GM21515 (cell line): ENCODE measurements around the gene MKRN2OS.
"Not testable (repeated sequence)": the region's sequence is repeated elsewhere in the genome, so short reads cannot be mapped to it uniquely, and the experiment has no call there.

Experiments
- ATAC-seq: cut with Tn5 transposase; IDR thresholded peaks from one replicate; pipeline ENCODE4 v1.9.1; 2021; ENCODE audit not compliant: unreplicated experiment

Gene MKRN2OS

DNA sequence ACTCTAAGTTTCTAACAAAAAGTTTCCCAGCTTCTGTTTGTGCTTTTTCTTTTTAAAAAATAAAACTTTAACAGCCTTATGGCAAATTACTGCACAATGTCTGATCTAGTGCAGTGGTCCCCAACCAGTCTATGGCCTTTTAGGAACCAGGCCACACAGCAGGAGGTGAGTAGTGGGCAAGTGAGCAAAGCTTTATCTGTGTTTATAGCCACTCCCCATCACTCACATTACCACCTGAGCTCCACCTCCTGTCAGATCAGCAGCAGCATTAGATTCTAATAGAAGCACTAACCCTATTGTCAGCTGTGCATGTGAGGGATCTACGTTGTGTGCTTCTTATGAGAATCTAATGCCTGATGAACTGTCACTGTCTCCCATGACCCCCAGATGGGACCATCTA is 17.2 kb upstream of the MKRN2OS start:
- no peak for ATAC-seq

- no peak for ATAC-seq
Observed at GRCh38 chr3:12561397-12561796, 16.1 kb upstream of the MKRN2OS start.

DNA sequence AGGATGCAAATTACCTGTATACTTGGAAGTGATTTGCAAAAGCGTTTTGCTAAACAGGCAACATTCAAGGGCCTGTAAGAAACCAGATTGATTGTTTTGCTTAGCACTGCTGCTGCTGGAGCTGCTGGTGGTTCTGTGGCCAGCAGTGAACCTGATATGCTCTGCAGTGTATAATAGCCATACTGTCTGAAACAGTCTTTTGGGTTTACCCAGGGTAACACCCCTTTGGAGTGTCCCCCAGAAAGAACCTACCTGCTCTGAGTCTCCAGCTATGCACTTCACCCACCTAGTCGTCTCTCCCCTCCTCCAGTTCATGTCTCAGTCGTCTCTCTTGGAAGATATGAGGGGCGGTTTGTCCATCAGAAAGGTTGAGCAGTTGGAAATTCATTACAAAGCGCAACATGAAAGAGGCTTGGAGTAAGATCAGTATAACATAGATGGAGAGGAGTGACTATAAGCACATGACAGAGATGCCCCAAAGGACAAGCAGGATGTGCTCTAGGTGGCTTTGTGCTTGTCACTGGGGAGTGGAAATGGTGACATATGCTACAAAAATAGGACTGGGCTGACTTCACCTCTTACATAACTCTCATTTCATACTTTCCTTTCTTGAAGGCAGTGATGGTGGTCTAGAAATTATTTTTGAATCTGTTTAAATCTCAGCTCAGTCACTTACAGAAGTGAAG is 15.3 kb upstream of the MKRN2OS start:
- no peak for ATAC-seq

DNA sequence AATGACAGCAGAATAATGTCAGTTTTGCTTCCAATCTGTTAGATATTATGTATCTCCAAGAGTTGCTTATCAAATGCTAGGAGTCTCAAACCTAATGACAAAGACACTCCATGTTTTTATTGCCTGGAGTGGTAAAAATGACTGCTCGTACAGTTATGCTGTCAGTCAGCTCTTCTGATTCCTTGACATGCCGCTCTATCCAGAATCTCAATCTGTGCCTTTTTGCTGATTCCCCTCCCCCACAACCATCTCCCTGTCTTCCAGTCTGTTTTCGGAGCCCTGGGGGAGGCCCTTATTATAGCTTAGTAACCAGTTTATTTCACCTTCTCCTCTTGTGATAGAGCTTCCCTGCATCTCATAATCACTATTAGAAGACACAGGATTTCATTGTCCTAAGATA is 14.2 kb upstream of the MKRN2OS start:
- ATAC-seq = no peak

GRCh38 chr3:12558706-12559105 is 13.4 kb upstream of the MKRN2OS start:
- no peak for ATAC-seq

- ATAC-seq = no peak
Observed at GRCh38 chr3:12557473-12558100, 12.3 kb upstream of the MKRN2OS start.

- ATAC-seq = peak; percentile 84
Observed at GRCh38 chr3:12556690-12557472, 11.6 kb upstream of the MKRN2OS start, which contains the start of gene MKRN2. TSS of gene MKRN2 (plus strand) at chr3:12557087. CDS start at chr3:12557151, 64 bp downstream.

- peak; percentile 1 for ATAC-seq
Observed at GRCh38 chr3:12556314-12556689, 11.0 kb upstream of the MKRN2OS start.

DNA sequence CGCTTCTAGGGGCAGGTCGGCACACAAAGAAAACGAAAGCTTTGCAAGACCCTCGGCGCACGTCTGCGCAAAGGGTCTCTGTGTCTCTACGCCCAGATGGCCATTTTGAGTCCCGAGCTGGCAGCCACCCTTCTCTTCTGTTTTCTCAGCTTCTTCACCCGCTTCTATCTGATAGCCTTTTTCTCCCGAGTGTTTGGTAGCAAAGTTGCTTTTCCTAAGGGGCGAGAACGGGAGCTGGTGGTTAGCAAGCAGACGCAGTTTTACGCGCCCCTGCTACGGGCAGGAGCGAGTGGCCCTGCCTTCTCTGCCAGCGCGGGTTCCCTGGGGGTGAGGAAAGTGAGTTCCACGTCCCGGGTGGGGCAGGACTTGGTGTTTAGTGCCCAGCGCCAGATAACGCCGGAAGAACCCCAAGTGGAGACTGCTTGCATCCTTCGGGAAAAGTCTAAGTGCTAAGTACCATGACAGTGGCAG is 8.7 kb upstream of the MKRN2OS start:
- ATAC-seq = no peak

DNA sequence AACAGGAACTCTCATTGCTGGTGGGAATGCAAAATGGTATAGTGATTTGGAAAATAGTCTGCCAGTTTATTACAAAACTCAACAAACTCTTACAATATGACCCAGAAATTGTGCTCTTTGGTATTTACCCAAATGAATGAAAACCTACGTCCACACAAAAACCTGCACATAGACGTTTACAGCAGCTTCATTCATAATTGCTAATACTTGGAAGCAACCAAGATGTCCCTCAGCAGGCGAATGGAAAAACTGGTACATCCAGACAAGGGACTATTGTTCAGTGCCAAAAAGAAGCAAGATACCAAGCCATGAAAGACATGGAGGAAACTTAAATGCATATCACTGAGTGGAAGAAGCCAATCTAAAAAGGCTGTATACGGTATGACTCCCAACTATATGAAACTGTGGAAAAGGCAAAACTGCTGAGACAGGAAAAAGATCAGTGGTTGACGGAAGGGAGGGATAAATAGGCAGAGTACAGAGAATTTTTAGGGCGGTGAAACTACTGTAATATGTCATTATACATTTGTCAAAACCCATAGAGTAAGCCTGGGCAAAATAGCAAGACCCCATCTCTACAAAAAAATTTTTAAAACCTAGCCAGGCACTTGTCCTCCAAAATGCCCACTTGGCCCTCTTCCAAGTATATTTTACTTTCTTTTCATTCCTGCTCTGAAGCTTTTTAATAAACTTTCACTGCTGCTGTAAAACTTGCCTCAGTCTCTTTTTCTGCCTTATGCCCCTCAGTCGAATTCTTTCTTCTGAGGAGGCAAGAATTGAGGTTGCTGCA is 4.9 kb upstream of the MKRN2OS start:
- no peak for ATAC-seq

DNA sequence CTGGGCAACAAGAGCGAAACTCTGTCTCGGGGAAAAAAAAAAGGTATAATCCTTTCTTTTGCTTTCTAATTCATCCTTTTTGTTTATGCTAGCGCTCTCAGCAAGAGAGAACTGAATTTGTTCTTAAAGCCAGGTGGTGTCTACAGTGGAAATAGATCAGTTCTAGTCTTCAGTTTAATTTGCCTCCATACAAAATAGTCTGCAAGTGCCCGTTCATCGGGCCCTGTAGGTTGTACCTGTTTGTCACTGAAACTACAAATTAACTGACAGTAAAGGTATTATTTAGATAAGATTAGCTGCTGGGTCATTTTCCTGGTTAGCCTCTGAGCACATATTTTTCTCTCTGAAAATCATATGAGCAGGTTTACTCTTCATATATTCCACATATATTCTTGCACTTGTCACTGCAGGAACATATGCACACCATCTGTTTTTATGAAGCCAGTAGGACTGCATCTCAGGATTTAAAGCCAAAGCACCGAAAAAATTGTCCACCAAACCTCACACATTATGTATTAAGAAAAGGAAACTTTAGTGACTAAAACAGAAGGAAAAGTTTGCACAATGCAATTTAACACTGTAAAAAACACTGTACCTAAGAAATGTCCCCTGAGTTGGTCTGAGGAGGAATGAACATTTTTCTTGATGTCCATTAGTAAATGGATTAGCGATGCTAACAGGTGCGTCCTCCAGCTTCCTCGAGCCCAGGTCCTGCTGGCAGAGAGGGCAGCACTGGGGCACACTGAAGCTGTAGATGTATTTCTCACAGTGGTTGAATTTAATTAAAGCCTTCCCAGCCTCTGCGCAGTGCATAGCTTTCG is 437 bp downstream of the MKRN2OS start:
- ATAC-seq = no peak

DNA sequence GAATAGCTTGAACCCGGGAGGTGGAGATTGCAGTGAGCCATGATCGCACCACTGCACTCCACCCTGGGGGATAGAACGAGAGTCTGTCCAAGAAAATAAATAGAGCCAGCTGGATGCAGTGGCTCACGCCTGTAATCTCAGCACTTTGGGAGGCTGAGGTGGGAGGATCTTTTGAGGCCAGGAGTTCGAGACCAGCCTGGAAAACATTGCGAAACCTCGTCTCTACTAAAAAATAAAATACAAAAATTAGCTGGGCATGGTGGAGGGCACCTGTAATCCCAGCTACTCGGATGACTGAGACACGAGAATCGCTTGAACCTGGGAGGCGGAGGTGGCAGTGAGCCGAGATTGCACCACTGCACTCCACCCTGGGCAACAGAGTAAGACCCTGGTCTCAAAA is 1.8 kb downstream of the MKRN2OS start:
- ATAC-seq = not testable (repeated sequence)

DNA sequence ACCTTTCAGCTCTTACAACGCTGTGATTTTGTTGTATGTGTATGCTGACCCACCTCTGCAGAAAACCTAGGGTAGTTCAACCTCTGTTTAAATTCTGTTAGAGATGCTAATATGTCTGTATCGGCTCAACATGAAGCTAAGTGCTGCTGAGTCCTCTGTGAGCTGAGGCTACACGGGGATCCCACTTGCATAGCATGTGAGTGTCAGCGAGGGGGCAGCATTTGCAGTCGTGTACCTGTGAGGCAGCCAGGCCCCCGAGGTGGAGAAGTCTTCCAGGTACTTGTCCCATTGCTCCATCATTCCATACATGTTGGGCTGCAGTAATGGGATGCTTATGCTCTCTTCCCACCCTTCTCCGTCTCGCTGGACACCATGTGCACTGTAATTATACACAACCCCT is 3.7 kb downstream of the MKRN2OS start:
- no peak for ATAC-seq

DNA sequence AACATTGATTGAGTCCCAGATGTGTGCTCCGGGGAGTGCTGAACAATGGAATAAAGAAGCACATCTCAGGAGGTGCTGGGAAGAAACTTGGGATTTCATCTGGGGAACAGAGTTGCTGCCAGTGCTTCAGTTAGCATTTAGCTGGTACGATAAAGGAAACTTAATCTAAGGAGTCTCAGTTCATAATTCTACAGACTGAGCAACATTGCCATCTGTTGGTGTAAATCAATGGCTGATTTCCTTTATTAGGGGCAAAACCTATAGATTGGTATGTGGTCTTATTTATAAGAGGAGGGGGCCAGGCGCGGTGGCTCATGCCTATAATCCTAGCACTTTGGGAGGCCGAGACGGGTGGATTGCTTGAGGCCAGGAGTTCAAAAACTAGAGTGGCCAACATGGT is 8.9 kb downstream of the MKRN2OS start:
- ATAC-seq = no peak

DNA sequence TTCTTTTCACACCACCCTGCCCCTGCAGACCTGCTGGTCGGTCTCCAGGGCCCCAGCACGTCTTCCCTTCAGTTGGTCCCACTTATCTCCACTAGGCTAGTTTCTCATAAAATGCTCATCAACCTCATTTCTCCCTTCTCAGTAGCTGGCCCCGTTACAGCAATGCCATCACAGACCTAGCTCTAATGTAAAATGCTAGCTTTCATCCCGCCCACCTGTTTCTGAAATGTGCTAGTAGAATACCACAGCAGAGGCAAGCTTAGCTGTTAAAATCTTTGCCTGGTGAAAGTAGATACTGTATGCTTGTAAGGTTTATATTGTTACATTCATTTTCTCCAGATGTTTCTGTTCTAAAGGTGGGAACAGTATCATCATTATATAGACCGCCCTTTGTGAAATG is 13.1 kb downstream of the MKRN2OS start:
- ATAC-seq = no peak

GRCh38 chr3:12527757-12528143 is 17.5 kb downstream of the MKRN2OS start:
- no peak for ATAC-seq

DNA sequence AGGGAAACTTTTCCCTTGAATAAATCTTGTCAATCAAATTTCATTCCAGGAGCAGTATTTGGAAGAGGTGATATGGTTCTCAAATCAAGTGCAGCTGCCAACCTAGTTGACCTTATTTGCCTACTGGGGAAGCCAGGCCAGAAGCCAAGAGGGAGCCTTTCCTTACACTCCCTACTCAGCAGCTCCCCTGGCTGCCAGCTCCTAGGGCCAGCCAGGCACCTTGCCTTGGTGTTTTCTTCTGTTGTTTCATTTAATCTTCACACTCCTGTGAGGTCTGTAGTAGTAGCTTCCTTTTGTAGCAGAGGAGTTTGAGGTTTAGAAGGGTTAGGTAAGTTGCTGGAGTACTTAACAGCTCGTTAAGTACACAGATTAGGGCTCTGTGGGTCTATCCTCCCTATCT is 22.6 kb downstream of the MKRN2OS start:
- ATAC-seq = no peak

GRCh38 chr3:12521010-12521409 is 24.3 kb downstream of the MKRN2OS start:
- ATAC-seq = no peak

- no peak for ATAC-seq
Observed at GRCh38 chr3:12518261-12519028, 26.9 kb downstream of the MKRN2OS start.

DNA sequence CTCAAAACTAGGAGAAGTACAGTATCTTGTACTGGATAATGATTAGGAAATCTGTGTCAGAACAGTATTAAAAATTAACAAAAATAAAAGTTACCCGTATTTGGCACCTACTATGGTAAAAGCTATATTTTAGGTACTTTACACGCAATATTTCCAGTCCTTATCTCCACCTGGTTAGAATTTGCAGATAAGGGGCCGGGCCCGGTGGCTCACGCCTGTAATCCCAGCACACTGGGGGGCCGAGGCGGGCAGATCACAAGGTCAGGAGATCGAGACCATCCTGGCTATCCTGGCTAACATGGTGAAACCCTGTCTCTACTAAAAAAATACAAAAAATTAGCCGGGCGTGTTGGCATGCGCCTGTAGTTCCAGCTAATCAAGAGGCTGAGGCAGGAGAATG is 28.4 kb downstream of the MKRN2OS start:
- no peak for ATAC-seq
